ENCODE data around the gene ALDH1A1.

Gene ALDH1A1

GRCh38 chr9:72875221-72875620 lies 77.6 kb downstream of the ALDH1A1 start:
- Histone ChIP-seq H3K4me3 (replicated peaks; ENCODE audit: low read depth, low read length) (no peak overlapping the region), H3K27me3 (replicated peaks; ENCODE audit: control insufficient read depth, insufficient read depth, low read length) (no peaks in the 10 kb centered on the region), H3K36me3 (ENCODE audit: control insufficient read depth, insufficient read depth, low read length) (no peaks in the 10 kb centered on the region)
- no peak for DNase-seq (ENCODE audit: extremely low read depth, insufficient read length)
- no peak for TF ChIP-seq CTCF (IDR thresholded peaks at IDR 0.05; ENCODE audit: insufficient read depth, low read length, poor library complexity, severe bottlenecking)

DNA sequence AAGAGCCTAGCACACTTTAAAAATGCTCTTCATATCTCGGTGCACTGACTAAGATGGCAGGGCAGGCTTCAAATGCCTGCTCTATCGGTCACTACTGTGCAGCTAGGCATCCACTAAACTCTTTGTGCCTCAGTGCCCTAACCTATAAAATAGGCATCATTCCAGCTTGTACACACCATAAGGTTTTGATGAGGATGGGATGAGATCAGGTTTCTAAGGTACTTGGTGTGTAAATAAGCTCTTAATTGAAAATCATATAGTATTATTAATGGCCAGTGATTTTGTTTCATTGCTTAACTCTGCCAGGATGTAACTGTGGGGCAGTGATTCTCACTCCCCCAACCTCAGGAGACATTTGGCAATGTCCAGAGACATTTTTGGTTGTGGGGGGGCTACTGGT lies 78.5 kb downstream of the ALDH1A1 start:
- DNase-seq (ENCODE audit: extremely low read depth, insufficient read length): no peak
- H3K4me3 ChIP-seq (replicated peaks; ENCODE audit: low read depth, low read length): no peak overlapping the region
- H3K27me3 ChIP-seq (replicated peaks; ENCODE audit: control insufficient read depth, insufficient read depth, low read length): no peaks in the 10 kb centered on the region
- H3K36me3 ChIP-seq (ENCODE audit: control insufficient read depth, insufficient read depth, low read length): no peaks in the 10 kb centered on the region
- TF ChIP-seq CTCF (IDR thresholded peaks at IDR 0.05; ENCODE audit: insufficient read depth, low read length, poor library complexity, severe bottlenecking): no peak

- H3K36me3 ChIP-seq (ENCODE audit: control insufficient read depth, insufficient read depth, low read length): no peaks in the 10 kb centered on the region
- DNase-seq (ENCODE audit: extremely low read depth, insufficient read length): no peak
- no peak overlapping the region for H3K4me3 ChIP-seq (replicated peaks; ENCODE audit: low read depth, low read length)
- no peak for TF ChIP-seq CTCF (IDR thresholded peaks at IDR 0.05; ENCODE audit: insufficient read depth, low read length, poor library complexity, severe bottlenecking)
- no peaks in the 10 kb centered on the region for H3K27me3 ChIP-seq (replicated peaks; ENCODE audit: control insufficient read depth, insufficient read depth, low read length)
Observed at GRCh38 chr9:72873456-72873855, 79.4 kb downstream of the ALDH1A1 start.

GRCh38 chr9:72872718-72873117 lies 80.1 kb downstream of the ALDH1A1 start:
- no peak for TF ChIP-seq CTCF (IDR thresholded peaks at IDR 0.05; ENCODE audit: insufficient read depth, low read length, poor library complexity, severe bottlenecking)
- DNase-seq (ENCODE audit: extremely low read depth, insufficient read length): no peak
- Histone ChIP-seq H3K4me3 (replicated peaks; ENCODE audit: low read depth, low read length) (no peak overlapping the region), H3K27me3 (replicated peaks; ENCODE audit: control insufficient read depth, insufficient read depth, low read length) (no peaks in the 10 kb centered on the region), H3K36me3 (ENCODE audit: control insufficient read depth, insufficient read depth, low read length) (no peaks in the 10 kb centered on the region)

DNA sequence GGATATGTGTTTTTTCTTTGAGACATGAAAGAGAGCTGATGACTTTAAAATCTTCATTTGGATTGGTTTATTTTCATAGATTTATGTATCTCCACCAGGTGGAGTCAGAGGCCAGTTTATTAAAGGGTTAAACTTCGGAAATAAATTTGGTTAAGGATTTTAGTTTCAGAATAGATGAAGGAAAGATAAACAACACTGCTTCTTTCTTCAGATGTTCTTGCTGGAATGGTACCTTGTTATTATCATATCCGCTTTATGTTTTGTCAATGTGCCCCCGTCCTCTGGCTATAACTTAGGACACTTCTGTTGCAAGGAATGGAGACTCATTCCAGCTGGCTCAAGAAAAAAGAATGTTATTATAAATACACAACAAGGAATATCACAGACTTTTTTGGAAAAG lies 81.2 kb downstream of the ALDH1A1 start:
- no peaks in the 10 kb centered on the region for H3K36me3 ChIP-seq (ENCODE audit: control insufficient read depth, insufficient read depth, low read length)
- DNase-seq (ENCODE audit: extremely low read depth, insufficient read length): no peak

More for the DNA sequence above, 81.2 kb downstream of the ALDH1A1 start:
- Histone ChIP-seq H3K27me3 (replicated peaks; ENCODE audit: control insufficient read depth, insufficient read depth, low read length) (no peaks in the 10 kb centered on the region), H3K4me3 (replicated peaks; ENCODE audit: low read depth, low read length) (no peak overlapping the region)
- TF ChIP-seq CTCF (IDR thresholded peaks at IDR 0.05; ENCODE audit: insufficient read depth, low read length, poor library complexity, severe bottlenecking): peak; percentile 37
